Hindlimb muscle (tissue), 1 donor: ENCODE results near the gene MMEL1. TPM values are rescaled to one million over a fixed set of nuclear protein-coding genes. Genes with fewer than 3 reads are reported as not detected.
"Not testable (repeated sequence)": the region's sequence is repeated elsewhere in the genome, so short reads cannot be mapped to it uniquely, and the experiment has no call there.

Experiments
- DNase-seq: peaks from one replicate; pipeline ENCODE4 v3.0.0-alpha.2; 2013
- polyA plus RNA-seq: library from polyadenylated mRNA; unstranded; fragments of 120-200 nt; gene quantifications from one replicate; pipeline ENCODE4 v1.2.1, GENCODE V29; 2013; ENCODE audit not compliant: insufficient read length

Gene MMEL1, protein sequence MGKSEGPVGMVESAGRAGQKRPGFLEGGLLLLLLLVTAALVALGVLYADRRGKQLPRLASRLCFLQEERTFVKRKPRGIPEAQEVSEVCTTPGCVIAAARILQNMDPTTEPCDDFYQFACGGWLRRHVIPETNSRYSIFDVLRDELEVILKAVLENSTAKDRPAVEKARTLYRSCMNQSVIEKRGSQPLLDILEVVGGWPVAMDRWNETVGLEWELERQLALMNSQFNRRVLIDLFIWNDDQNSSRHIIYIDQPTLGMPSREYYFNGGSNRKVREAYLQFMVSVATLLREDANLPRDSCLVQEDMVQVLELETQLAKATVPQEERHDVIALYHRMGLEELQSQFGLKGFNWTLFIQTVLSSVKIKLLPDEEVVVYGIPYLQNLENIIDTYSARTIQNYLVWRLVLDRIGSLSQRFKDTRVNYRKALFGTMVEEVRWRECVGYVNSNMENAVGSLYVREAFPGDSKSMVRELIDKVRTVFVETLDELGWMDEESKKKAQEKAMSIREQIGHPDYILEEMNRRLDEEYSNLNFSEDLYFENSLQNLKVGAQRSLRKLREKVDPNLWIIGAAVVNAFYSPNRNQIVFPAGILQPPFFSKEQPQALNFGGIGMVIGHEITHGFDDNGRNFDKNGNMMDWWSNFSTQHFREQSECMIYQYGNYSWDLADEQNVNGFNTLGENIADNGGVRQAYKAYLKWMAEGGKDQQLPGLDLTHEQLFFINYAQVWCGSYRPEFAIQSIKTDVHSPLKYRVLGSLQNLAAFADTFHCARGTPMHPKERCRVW
- polyA plus RNA-seq = 0.59 TPM

DNA sequence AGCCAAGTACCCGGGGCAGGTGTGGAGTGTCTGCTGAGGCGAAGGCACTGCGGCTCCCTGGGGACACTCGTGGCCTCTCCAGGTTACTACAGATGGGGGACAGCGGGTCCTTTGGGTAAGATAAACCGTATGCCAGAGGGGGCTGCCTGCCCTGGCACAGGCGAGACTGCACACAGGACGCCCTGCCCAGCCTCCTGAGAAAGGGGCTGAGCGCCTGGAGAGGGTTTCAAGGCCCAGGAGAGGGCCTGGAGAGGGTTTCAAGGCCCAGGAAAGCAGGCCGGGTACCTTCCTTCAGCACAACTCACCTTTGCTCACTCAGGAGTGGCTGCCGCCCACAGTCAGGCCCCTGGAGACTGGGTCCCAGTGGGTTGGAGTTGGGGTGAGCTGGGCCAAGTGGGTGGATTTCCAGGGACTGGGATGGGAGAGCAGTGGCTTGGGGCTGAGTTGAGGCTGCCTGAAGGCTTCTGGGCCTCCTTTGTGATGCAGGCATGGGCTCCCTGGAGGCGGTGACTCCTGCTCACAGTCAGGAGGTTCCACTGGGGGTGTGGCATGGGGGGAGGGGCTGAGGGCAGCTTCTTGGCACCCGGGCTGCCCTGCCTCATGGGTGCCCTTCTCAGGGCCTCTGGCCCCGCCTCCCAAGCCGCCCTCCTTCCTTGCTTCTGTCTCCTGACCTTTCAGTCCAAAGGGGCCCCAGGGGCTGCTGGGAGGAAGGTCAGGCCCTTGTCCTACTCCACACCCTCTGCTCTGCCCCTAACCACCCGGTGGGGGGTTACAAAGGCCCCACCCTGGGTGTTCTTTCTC, at the start of gene MMEL1:
TSS of gene MMEL1 (minus strand) at position 456 of the 801 bp plus-strand sequence. CDS start 3,532 bp downstream, outside the sequence.
- DNase-seq = no peak

GRCh38 chr1:2676726-2677125, 43.9 kb upstream of the MMEL1 start:
- DNase-seq = not testable (repeated sequence)

DNA sequence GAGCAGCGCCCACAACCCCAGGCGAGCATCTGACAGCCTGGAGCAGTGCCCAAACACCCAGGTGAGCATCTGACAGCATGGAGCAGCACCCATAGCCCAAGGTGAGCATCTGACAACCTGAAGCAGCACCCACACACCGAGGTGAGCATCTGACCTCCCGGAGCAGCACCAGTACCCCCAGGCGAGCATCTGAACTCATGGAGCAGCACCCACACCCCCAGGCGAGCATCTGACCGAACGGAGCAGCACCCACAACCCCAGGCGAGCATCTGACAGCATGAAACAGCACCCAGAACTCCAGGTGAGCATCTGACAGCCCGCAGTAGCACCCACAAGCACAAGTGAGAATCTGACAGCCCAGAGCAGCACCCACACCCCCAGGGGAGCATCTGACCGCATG, 38.8 kb upstream of the MMEL1 start:
- DNase-seq = not testable (repeated sequence)

DNA sequence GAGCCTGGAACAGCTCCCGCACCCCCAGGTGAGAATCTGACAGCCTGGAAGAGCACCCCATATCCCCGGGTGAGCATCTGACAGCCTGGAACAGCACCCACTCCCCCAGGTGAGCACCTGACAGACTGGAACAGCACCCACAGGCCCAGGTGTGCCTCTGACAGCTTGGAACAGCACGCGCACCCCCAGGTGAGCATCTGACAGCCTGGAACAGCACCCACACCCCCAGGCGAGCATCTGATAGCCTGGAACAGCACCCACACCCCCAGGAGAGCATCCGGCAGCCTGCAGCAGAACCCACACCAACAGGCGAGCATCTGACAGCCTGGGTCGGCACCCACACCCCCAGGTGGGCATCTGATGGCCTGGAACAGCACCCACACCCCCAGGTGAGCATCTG, 27.0 kb upstream of the MMEL1 start:
- not testable (repeated sequence) for DNase-seq

GRCh38 chr1:2657909-2658308, 25.1 kb upstream of the MMEL1 start:
- DNase-seq = not testable (repeated sequence)

DNA sequence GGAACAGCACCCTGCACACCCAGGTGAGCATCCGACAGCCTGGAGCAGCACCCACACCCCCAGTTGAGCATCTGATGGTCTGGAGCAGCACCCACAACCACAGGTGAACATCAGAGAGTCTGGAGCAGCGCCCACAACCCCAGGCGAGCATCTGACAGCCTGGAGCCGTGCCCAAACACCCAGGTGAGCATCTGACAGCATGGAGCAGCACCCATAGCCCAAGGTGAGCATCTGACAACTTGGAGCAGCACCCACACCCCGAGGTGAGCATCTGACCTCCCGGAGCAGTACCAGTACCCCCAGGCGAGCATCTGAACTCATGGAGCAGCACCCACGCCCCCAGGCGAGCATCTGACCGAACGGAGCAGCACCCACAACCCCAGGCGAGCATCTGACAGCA, 24.3 kb upstream of the MMEL1 start:
- DNase-seq = not testable (repeated sequence)

DNA sequence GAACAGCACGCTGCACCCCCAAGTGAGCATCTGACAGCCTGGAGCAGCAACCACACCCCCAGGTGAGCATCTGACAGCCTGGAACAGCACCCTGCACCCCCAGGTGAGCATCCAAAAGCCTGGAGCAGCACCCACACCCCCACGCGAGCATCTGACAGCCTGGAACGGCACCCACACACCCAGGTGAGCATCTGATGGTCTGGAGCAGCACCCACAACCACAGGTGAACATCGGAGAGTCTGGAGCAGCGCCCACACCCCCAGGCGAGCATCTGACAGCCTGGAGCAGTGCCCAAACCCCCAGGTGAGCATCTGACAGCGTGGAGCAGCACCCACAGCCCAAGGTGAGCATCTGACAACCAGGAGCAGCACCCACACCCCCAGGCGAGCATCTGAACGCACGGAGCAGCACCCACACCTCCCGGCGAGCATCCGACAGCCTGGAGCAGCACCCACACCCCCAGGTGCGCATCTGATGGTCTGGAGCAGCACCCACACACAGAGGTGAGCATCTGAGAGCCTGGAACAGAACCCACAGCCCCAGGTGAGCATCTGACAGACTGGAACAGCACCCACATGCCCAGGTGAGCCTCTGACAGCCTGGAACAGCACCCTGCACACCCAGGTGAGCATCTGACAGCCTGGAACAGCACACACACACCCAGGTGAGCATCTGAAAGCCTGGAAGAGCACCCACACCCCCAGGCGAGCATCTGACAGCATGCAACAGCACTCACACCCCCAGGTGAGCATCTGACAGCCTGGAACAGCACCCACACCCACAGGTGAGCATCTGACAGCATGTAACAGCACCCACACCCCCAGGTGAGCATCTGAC, 23.0 kb upstream of the MMEL1 start:
- DNase-seq = not testable (repeated sequence)

- DNase-seq = not testable (repeated sequence)
Measured at GRCh38 chr1:2654443-2654948, 21.7 kb upstream of the MMEL1 start.

DNA sequence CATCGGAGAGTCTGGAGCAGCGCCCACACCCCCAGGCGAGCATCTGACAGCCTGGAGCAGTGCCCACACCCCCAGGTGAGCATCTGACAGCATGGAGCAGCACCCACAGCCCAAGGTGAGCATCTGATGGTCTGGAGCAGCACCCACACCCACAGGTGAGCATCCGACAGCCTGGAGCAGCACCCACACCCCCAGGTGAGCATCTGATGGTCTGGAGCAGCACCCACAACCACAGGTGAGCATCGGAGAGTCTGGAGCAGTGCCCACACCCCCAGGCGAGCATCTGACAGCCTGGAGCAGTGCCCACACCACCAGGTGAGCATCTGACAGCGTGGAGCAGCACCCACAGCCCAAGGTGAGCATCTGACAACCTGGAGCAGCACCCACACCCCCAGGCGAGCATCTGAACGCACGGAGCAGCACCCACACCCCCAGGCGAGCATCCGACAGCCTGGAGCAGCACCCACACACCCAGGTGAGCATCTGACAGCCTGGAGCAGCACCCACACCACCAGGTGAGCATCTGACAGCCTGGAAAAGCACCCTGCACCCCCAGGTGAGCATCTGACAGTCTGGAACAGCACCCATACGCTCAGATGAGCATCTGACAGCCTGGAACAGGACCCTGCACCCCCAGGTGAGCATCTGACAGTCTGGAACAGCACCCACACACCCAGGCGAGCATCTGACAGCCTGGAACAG, 21.1 kb upstream of the MMEL1 start:
- DNase-seq = not testable (repeated sequence)

DNA sequence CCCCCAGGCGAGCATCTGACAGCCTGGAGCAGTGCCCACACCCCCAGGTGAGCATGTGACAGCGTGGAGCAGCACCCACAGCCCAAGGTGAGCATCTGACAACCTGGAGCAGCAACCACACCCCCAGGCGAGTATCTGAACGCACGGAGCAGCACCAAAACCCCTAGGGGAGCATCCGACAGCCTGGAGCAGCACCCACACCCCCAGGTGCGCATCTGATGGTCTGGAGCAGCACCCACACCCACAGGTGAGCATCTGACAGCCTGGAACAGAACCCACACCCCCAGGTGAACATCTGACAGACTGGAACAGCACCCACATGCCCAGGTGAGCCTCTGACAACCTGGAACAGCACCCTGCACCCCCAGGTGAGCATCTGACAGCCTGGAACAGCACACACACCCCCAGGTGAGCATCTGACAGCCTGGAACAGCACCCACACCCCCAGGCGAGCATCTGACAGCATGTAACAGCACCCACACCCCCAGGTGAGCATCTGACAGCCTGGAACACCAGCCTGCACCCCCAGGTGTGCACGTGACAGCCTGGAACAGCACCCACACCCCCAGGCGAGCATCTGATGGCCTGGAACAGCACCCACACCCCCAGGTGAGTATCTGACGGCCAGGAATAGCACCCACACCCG, 20.2 kb upstream of the MMEL1 start:
- not testable (repeated sequence) for DNase-seq

DNA sequence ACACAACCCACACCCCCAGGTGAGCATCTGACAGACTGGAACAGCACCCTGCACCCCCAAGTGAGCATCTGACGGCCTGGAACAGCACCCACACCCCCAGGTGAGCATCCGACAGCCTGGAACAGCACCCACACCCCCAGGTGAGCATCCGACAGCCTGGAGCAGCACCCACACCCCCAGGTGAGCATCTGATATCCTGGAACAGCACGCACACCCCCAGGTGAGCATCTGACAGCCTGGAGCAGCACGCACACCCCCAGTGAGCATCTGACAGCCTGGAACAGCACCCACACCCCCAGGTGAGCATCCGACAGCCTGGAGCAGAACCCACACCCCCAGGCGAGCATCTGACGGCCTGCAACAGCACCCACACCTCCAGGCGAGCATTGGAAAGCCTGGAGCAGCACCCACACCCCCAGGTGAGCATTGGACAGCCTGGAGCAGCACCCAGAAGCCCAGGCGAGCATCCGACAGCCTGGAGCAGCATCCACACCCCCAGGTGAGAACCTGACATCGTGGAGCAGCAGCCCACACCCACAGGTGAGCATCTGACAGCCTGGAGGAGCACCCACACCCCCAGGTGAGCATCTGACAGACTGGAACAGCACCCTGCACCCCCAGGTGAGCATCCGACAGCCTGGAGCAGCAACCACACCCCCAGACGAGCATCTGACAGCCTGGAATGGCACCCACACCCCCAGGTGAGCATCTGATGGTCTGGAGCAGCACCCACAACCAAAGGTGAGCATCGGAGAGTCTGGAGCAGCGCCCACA, 19.5 kb upstream of the MMEL1 start:
- not testable (repeated sequence) for DNase-seq

DNA sequence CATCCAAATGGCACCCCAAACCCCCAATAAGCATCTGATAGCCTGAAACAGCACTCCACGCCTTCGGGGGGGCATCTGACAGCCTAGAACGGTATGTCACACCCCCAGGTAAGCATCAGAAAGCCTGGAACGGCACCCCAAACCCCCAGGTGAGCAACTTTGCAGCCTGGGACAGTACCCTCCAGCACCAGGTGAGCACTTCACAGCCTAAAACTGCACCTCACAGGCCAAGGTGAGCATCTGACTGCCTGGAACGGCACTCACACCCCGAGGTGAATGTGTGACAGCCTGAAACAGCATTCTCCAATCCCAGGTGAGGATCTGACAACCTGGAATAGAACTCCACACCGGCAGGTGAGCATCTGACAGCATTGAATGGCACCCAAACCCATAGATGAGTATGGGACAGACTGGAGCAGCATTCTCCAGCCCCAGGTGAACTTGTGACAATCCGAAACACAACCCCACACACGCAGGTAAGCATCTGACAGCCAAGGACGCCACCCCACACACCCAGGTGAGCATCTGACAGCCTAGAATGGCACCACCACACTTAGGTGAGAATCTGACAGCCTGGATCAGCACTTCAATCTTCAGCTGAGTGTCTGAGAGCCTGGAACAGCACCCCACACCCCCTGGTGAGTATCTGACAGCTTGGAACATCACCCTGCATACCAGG, 18.3 kb upstream of the MMEL1 start:
- no peak for DNase-seq

GRCh38 chr1:2646837-2647236, 14.0 kb upstream of the MMEL1 start:
- DNase-seq = no peak

- DNase-seq = no peak
Measured at GRCh38 chr1:2645776-2646175, 13.0 kb upstream of the MMEL1 start.

GRCh38 chr1:2645143-2645542, 12.3 kb upstream of the MMEL1 start:
- no peak for DNase-seq

- no peak for DNase-seq
Measured at GRCh38 chr1:2644591-2645101, 11.8 kb upstream of the MMEL1 start.

GRCh38 chr1:2644171-2644570, 11.4 kb upstream of the MMEL1 start:
- DNase-seq = no peak

- no peak for DNase-seq
Measured at GRCh38 chr1:2643414-2644077, 10.7 kb upstream of the MMEL1 start.
